Measurements from ENCODE around the gene TEX22. TPM values are rescaled to one million over a fixed set of nuclear protein-coding genes. Genes with fewer than 3 reads are reported as not detected.

The TEX22 gene
- total RNA-seq, 1 experiment from 2014 or later, result 0.87 TPM

- POLR2A ChIA-PET, result no interaction called here
- peaks cover 22% of the 10 kb centered on the region for H3K27me3 Mint-ChIP-seq (ENCODE audit: low read depth)
- H3K4me1 Mint-ChIP-seq, result peaks cover 26% of the 10 kb centered on the region
- ATAC-seq (no peak), DNase-seq (ENCODE audit: low spot score) (no peak)
- H3K36me3 Mint-ChIP-seq, result peaks cover 9% of the 10 kb centered on the region
- H3K27ac Mint-ChIP-seq, result peak overlapping the region; percentile 82; the same call in 1 of the 2 replicates
- TF ChIP-seq NFE2L1 (CRISPR knock-in tag; IDR thresholded peaks at IDR 0.05), result no peak
- TF ChIP-seq ZNF423 (CRISPR knock-in tag; IDR thresholded peaks at IDR 0.05), result 0 out of 2 replicates have a peak, but pooled peaks have one; percentile 34
- no peak for TF ChIP-seq IRF2 (CRISPR knock-in tag; IDR thresholded peaks at IDR 0.05; ENCODE audit: borderline replicate concordance, low read depth)
- no peak for TF ChIP-seq ATF2 (CRISPR knock-in tag; IDR thresholded peaks at IDR 0.05; ENCODE audit: borderline replicate concordance, low read depth)
- no peak for TF ChIP-seq JUN (CRISPR knock-in tag; IDR thresholded peaks at IDR 0.05)
- TF ChIP-seq ETV6 (CRISPR knock-in tag; IDR thresholded peaks at IDR 0.05), result no peak
- no peak for TF ChIP-seq KAT7 (CRISPR knock-in tag; IDR thresholded peaks at IDR 0.05; ENCODE audit: borderline replicate concordance)
- TF ChIP-seq JAZF1 (CRISPR knock-in tag; IDR thresholded peaks at IDR 0.05), result no peak
- 0 out of 2 replicates have a peak, but pooled peaks have one; percentile 23 for TF ChIP-seq MAX (CRISPR knock-in tag; IDR thresholded peaks at IDR 0.05)
- no peak for TF ChIP-seq NR1H2 (CRISPR knock-in tag; IDR thresholded peaks at IDR 0.05)
- TF ChIP-seq TEAD1 (CRISPR knock-in tag; IDR thresholded peaks at IDR 0.05), result no peak
- TF ChIP-seq USF2 (CRISPR knock-in tag; IDR thresholded peaks at IDR 0.05), result peak; percentile 17; the same call in 1 of the 2 replicates
- no peak for TF ChIP-seq MYBL2 (CRISPR knock-in tag; IDR thresholded peaks at IDR 0.05)
- no peak for TF ChIP-seq RELA (CRISPR knock-in tag; IDR thresholded peaks at IDR 0.05; ENCODE audit: borderline replicate concordance)
- CTCF ChIA-PET, result interaction anchor here (0.7 to 2.3 kb wide), 4 partner anchors 9 to 61 kb away, joined by 3 to 11 read pairs (median 6); no protein-coding TSS in a partner anchor
- H3K9me3 Mint-ChIP-seq, result no peaks in the 10 kb centered on the region
- H3K4me3 Mint-ChIP-seq, result peak overlapping the region; percentile 90
Measured at GRCh38 chr14:105420101-105420973, 22.0 kb downstream of the TEX22 start.

- peaks cover 12% of the 10 kb centered on the region for H3K36me3 Mint-ChIP-seq
- no peak for TF ChIP-seq HMGA2 (CRISPR knock-in tag; IDR thresholded peaks at IDR 0.05)
- TF ChIP-seq IRF1 (CRISPR knock-in tag; IDR thresholded peaks at IDR 0.05), result 0 out of 2 replicates have a peak, but pooled peaks have one; percentile 53
- no peak for TF ChIP-seq E2F4 (CRISPR knock-in tag; IDR thresholded peaks at IDR 0.05; ENCODE audit: borderline replicate concordance, low read depth)
- no peak for TF ChIP-seq GABPB1 (CRISPR knock-in tag; IDR thresholded peaks at IDR 0.05)
- 0 out of 2 replicates have a peak, but pooled peaks have one; percentile 26 for TF ChIP-seq ESRRA (CRISPR knock-in tag; IDR thresholded peaks at IDR 0.05; ENCODE audit: borderline replicate concordance)
- TF ChIP-seq RORB (CRISPR knock-in tag; IDR thresholded peaks at IDR 0.05), result no peak
- no peak for TF ChIP-seq ZNF138 (CRISPR knock-in tag; conservative IDR thresholded peaks at IDR 0.05)
- CTCF ChIA-PET, result interaction anchor here (0.7 to 2.3 kb wide), 4 partner anchors 10 to 60 kb away, joined by 3 to 11 read pairs (median 6); no protein-coding TSS in a partner anchor
- no peaks in the 10 kb centered on the region for H3K9me3 Mint-ChIP-seq
- peaks cover 18% of the 10 kb centered on the region for H3K27me3 Mint-ChIP-seq (ENCODE audit: low read depth)
- POLR2A ChIA-PET, result no interaction called here
- DNase-seq (ENCODE audit: low spot score), result no peak
- ATAC-seq, result peak; percentile 5; the same call in 1 of the 2 replicates
- peak overlapping the region; percentile 90 for H3K4me3 Mint-ChIP-seq
- peak overlapping the region; percentile 82 for H3K27ac Mint-ChIP-seq
- peaks cover 26% of the 10 kb centered on the region for H3K4me1 Mint-ChIP-seq
Measured at GRCh38 chr14:105420974-105421674, 22.8 kb downstream of the TEX22 start.

Measured in WTC11 (cell line).